GM12878 (cell line): ENCODE data around the gene KIAA0825. TPM values are rescaled to one million over a fixed set of nuclear protein-coding genes. Genes with fewer than 3 reads are reported as not detected.

ENCODE experiments used
- ATAC-seq: fragments of 200-7000 bp; cut with Tn5 transposase; 3 replicates; pipeline ENCODE4 v1.9.1; 2020; ENCODE audit warnings: mild to moderate bottlenecking, moderate library complexity
- BruUV-seq: library from RNA; stranded (reverse); fragments of 400-500 nt; replicated peaks from 2 replicates; lab custom pipeline; 2021; lab: Mats Ljungman, UMichigan
- CTCF ChIA-PET: fragments of 300-600 bp; sonication (Branson Sonifier 250); formaldehyde crosslinking; extraction: SDS; loops from one replicate; lab custom pipeline; 2021; ENCODE audit warnings: inconsistent platforms; lab: Yijun Ruan, JAX
- POLR2A ChIA-PET: fragments of 350-600 bp; formaldehyde crosslinking; extraction: SDS; loops from one replicate; lab custom pipeline; 2021; ENCODE audit warnings: inconsistent platforms; lab: Charles Lee
- RAD21 ChIA-PET: fragments of 300-600 bp; sonication (Branson Sonifier 250); formaldehyde crosslinking; loops from one replicate; lab custom pipeline; 2023; ENCODE audit warnings: antibody characterized with exemption; ENCODE audit not compliant: unreplicated experiment; lab: Charles Lee
- SMC1A ChIA-PET: fragments of 300-600 bp; sonication (Branson Sonifier 250); formaldehyde crosslinking; loops from one replicate; lab custom pipeline; 2023; ENCODE audit not compliant: unreplicated experiment, uncharacterized antibody; lab: Charles Lee
- DNase-seq: peaks from one replicate; pipeline ENCODE4 v3.0.0-alpha.2; 2011; ENCODE audit warnings: low read depth, low spot score
- FAIRE-seq: peaks from 3 replicates; lab custom pipeline; 2011; peaks lifted over from hg19 to GRCh38; lab: Jason Lieb, UNC
- H2AFZ ChIP-seq: 2 replicates; pipeline ENCODE4 v1.6.0; 2011; ENCODE audit warnings: low read depth, low read length, control low read depth; ENCODE audit not compliant: control insufficient read depth
- H3K27ac ChIP-seq: 2 replicates; pipeline ENCODE4 v1.5.1; 2011; ENCODE audit warnings: control low read depth; ENCODE audit not compliant: control insufficient read depth, insufficient read depth
- H3K27me3 ChIP-seq, 2 experiments: replicated peaks in 1 of 2; 2 replicates each; pipeline versions ENCODE4 v1.6.0 to v1.6.1; 2011; ENCODE audit warnings: low read length in 1 of 2; ENCODE audit not compliant: control insufficient read depth in 2 of 2, insufficient read depth in 2 of 2
- H3K36me3 ChIP-seq, 2 experiments: 2 replicates each; pipeline ENCODE4 v1.5.1; 2011; ENCODE audit warnings: low read length in 1 of 2; ENCODE audit not compliant: control insufficient read depth in 2 of 2, insufficient read depth in 2 of 2
- H3K4me1 ChIP-seq: 2 replicates; pipeline ENCODE4 v1.6.1; 2011; ENCODE audit warnings: mild to moderate bottlenecking, low read length, moderate library complexity, mixed read lengths; ENCODE audit not compliant: control insufficient read depth, insufficient read depth
- H3K4me2 ChIP-seq: 2 replicates; pipeline ENCODE4 v1.6.0; 2011; ENCODE audit warnings: control low read depth; ENCODE audit not compliant: control insufficient read depth, insufficient read depth
- H3K4me3 ChIP-seq: fragments of 200-600 bp; sonication (generic); 2 replicates; pipeline ENCODE4 v1.5.1; 2016
- H3K79me2 ChIP-seq: 2 replicates; pipeline ENCODE4 v1.6.0; 2011; ENCODE audit warnings: low read length; ENCODE audit not compliant: control insufficient read depth, insufficient read depth
- H3K9ac ChIP-seq: 2 replicates; pipeline ENCODE4 v1.8.0; 2011; ENCODE audit warnings: low read length, control low read depth, mixed read lengths; ENCODE audit not compliant: control insufficient read depth, insufficient read depth
- H3K9me3 ChIP-seq: replicated peaks from 3 replicates; pipeline ENCODE4 v1.5.1; 2011; ENCODE audit warnings: mild to moderate bottlenecking, low read length; ENCODE audit not compliant: control insufficient read depth, insufficient read depth
- H4K20me1 ChIP-seq: 2 replicates; pipeline ENCODE4 v1.6.0; 2011; ENCODE audit not compliant: control insufficient read depth, insufficient read depth
- BACH1 ChIP-seq: fragments of 450-650 bp; IDR thresholded peaks from 2 replicates; pipeline ENCODE4 v1.6.1; 2017; ENCODE audit warnings: mild to moderate bottlenecking, borderline replicate concordance
- CEBPB ChIP-seq, 2 experiments: fragments of 150-350 bp in 1 of 2; IDR thresholded peaks; 2 replicates each; pipeline ENCODE4 v1.6.1; 2012 to 2014; ENCODE audit warnings: low read depth in 2 of 2, low read length in 2 of 2, borderline replicate concordance in 1 of 2, inconsistent platforms in 1 of 2
- EZH2 ChIP-seq: IDR thresholded peaks from 2 replicates; pipeline ENCODE4 v1.6.1; 2012; ENCODE audit warnings: low read depth, mild to moderate bottlenecking, control low read depth, inconsistent platforms, low read length, borderline replicate concordance; ENCODE audit not compliant: control insufficient read depth
- NFXL1 ChIP-seq: fragments of 450-650 bp; IDR thresholded peaks from 2 replicates; pipeline ENCODE4 v1.6.1; 2017; ENCODE audit warnings: antibody characterized with exemption, mild to moderate bottlenecking, borderline replicate concordance
- POLR2A ChIP-seq: IDR thresholded peaks from 2 replicates; pipeline ENCODE4 v1.6.1; 2011; ENCODE audit warnings: low read depth, mild to moderate bottlenecking, low read length
- RAD51 ChIP-seq: fragments of 450-650 bp; IDR thresholded peaks from 2 replicates; pipeline ENCODE4 v1.6.1; 2016; ENCODE audit warnings: moderate library complexity, mild to moderate bottlenecking, inconsistent platforms
- SUZ12 ChIP-seq: fragments of 200-600 bp; sonication (generic); IDR thresholded peaks from one replicate; pipeline ENCODE4 v1.6.1; 2018; ENCODE audit warnings: antibody characterized with exemption, mild to moderate bottlenecking; ENCODE audit not compliant: unreplicated experiment
- TAF1 ChIP-seq: IDR thresholded peaks from 2 replicates; pipeline ENCODE4 v1.6.1; 2011; ENCODE audit warnings: mild to moderate bottlenecking, low read depth, low read length, borderline replicate concordance
- WGBS: methylation state at CpG from one replicate; pipeline ENCODE4 v1.1.6; 2016; ENCODE audit warnings: low lambda C conversion rate; ENCODE audit not compliant: insufficient replicate concordance, insufficient coverage; ENCODE audit errors: missing lambda C conversion rate; 5-methylcytosine and 5-hydroxymethylcytosine counted together
- in situ Hi-C: fragments of 300-500 bp; cut with MboI; formaldehyde crosslinking; loops from 9 replicates; pipeline ENCODE4 v1.14.3; 2018; ENCODE audit warnings: mixed read lengths
- intact Hi-C: fragments of 100-400 bp; cut with micrococcal nuclease; formaldehyde crosslinking; loops from one replicate; pipeline ENCODE4 v1.14.2; 2022; ENCODE audit not compliant: unreplicated experiment
- polyA plus RNA-seq, 11 experiments: library from polyadenylated mRNA; depleted of rRNA in 4 of 11; unstranded in 6 of 11; stranded (reverse) in 5 of 11; fragments of >200 nt; fragmentation: Nextera tagmentation in 4 of 11; fragmentation: Illumina TruSeq in 1 of 11; extraction: Ambion mirVana in 4 of 11; extraction: Trizol in 1 of 11; gene quantifications; 1 replicate in 1 of 11; 2 replicates in 10 of 11; pipeline versions ENCODE4 v1.2.1 to v1.2.3, GENCODE V29; 2011 to 2016; ENCODE audit warnings: inconsistent platforms in 2 of 11, missing spikeins in 2 of 11, low read depth in 1 of 11
- total RNA-seq, 4 experiments: library from RNA; depleted of rRNA in 3 of 4; stranded (reverse); fragments of >200 nt in 3 of 4; fragmentation: Illumina TruSeq in 1 of 4; extraction: Trizol in 1 of 4; gene quantifications; 2 replicates each; pipeline versions ENCODE4 v1.2.1 to v1.2.3, GENCODE V29; 2013 to 2021
- TF ChIP-seq, protein P1 (sequence below): IDR thresholded peaks from 2 replicates; pipeline ENCODE4 v1.6.1; 2011; ENCODE audit warnings: low read depth, mild to moderate bottlenecking, low read length, moderate library complexity, borderline replicate concordance; ENCODE audit errors: extremely low read depth
- TF ChIP-seq, protein P2 (sequence below): fragments of 450-650 bp; IDR thresholded peaks from 2 replicates; pipeline ENCODE4 v1.6.1; 2017; ENCODE audit warnings: borderline replicate concordance
- TF ChIP-seq, protein P3 (sequence below): fragments of 450-650 bp; IDR thresholded peaks from 2 replicates; pipeline ENCODE4 v1.6.1; 2016; ENCODE audit warnings: mild to moderate bottlenecking, moderate library complexity, borderline replicate concordance

The KIAA0825 gene
- total and polyA plus RNA-seq, 10 of the 15 experiments (the other 5 are each of a cell fraction or from before 2014, with no cell fraction given), result 0.55 to 1.9 (median 1.5) TPM

DNA sequence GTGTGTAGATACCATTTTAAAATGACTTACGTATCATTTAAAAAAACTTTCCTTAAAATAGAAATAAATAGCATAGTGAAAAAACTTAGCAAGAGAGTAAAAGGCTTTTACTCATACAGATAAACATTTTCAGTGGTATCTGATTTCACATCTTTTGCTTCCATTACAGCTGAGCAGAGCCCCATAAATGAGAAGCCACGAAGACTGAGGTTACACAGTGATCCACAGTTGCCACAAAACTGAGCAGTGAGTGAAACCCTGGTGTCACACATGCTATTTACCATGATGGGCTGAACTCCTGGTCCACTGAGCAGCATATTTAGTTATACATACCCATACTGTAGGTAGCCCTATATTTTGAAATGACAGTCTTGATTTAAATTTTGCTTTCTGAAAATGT lies 401.2 kb downstream of the KIAA0825 start:
- Histone ChIP-seq H3K4me1 (no peaks in the 10 kb centered on the region), H3K9ac (no peak overlapping the region), H3K27me3 (no peaks in the 10 kb centered on the region), H3K9me3 (no peaks in the 10 kb centered on the region), H4K20me1 (no peaks in the 10 kb centered on the region), H2AFZ (no peak overlapping the region), H3K4me2 (no peak overlapping the region), H3K4me3 (no peak overlapping the region), H3K27ac (no peak overlapping the region), H3K79me2 (no peaks in the 10 kb centered on the region), H3K36me3 (no peaks in the 10 kb centered on the region)
- ChIA-PET SMC1A (no interaction called here), POLR2A (no interaction called here), CTCF (no interaction called here), RAD21 (no interaction called here)
- no TSS peak for BruUV-seq
- ATAC-seq (no peak), DNase-seq (no peak), FAIRE-seq (no peak)
- no peak for TF ChIP-seq SUZ12
- TF ChIP-seq, protein P1, sequence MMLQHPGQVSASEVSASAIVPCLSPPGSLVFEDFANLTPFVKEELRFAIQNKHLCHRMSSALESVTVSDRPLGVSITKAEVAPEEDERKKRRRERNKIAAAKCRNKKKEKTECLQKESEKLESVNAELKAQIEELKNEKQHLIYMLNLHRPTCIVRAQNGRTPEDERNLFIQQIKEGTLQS, result no peak
- in situ Hi-C loops, result no loop called here
- intact Hi-C loops, result no loop called here
- WGBS, result 0% methylated on average over 2 of the region's 2 CpGs

GRCh38 chr5:94212476-94212875 lies 405.9 kb downstream of the KIAA0825 start:
- Histone ChIP-seq H3K9me3 (no peaks in the 10 kb centered on the region), H3K4me1 (no peaks in the 10 kb centered on the region), H3K79me2 (no peaks in the 10 kb centered on the region), H4K20me1 (no peaks in the 10 kb centered on the region; the same call in 1 of the 2 replicates), H2AFZ (no peak overlapping the region), H3K27me3 (peaks cover 0 to 1% of the 10 kb centered on the region in 2 experiments; a peak in 2 of 4 replicates), H3K9ac (no peak overlapping the region), H3K36me3 (no peaks in the 10 kb centered on the region), H3K4me2 (no peak overlapping the region), H3K4me3 (no peak overlapping the region), H3K27ac (no peak overlapping the region)
- in situ Hi-C loops (no loop called here), intact Hi-C loops (no loop called here)
- WGBS, result 0% methylated on average over 1 of the region's 1 CpG
- ChIA-PET POLR2A (no interaction called here), RAD21 (no interaction called here), CTCF (interaction anchor here (0.6 kb wide), 1 partner anchor 480 kb away, joined by 3 read pairs; no protein-coding TSS in a partner anchor), SMC1A (no interaction called here)
- FAIRE-seq (no peak), ATAC-seq (no peak), DNase-seq (no peak)
- BruUV-seq, result no TSS peak
- TF ChIP-seq POLR2A (no peak), BACH1 (no peak), NFXL1 (no peak), TAF1 (no peak), CEBPB (IDR thresholded peaks at IDR 0.05; ENCODE audit: borderline replicate concordance in 1 of 2, low read depth in 2 of 2, low read length in 2 of 2) (no peak), EZH2 (no peak), RAD51 (no peak)
- TF ChIP-seq, protein P2, sequence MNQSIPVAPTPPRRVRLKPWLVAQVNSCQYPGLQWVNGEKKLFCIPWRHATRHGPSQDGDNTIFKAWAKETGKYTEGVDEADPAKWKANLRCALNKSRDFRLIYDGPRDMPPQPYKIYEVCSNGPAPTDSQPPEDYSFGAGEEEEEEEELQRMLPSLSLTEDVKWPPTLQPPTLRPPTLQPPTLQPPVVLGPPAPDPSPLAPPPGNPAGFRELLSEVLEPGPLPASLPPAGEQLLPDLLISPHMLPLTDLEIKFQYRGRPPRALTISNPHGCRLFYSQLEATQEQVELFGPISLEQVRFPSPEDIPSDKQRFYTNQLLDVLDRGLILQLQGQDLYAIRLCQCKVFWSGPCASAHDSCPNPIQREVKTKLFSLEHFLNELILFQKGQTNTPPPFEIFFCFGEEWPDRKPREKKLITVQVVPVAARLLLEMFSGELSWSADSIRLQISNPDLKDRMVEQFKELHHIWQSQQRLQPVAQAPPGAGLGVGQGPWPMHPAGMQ, result no peak
- TF ChIP-seq, protein P3, sequence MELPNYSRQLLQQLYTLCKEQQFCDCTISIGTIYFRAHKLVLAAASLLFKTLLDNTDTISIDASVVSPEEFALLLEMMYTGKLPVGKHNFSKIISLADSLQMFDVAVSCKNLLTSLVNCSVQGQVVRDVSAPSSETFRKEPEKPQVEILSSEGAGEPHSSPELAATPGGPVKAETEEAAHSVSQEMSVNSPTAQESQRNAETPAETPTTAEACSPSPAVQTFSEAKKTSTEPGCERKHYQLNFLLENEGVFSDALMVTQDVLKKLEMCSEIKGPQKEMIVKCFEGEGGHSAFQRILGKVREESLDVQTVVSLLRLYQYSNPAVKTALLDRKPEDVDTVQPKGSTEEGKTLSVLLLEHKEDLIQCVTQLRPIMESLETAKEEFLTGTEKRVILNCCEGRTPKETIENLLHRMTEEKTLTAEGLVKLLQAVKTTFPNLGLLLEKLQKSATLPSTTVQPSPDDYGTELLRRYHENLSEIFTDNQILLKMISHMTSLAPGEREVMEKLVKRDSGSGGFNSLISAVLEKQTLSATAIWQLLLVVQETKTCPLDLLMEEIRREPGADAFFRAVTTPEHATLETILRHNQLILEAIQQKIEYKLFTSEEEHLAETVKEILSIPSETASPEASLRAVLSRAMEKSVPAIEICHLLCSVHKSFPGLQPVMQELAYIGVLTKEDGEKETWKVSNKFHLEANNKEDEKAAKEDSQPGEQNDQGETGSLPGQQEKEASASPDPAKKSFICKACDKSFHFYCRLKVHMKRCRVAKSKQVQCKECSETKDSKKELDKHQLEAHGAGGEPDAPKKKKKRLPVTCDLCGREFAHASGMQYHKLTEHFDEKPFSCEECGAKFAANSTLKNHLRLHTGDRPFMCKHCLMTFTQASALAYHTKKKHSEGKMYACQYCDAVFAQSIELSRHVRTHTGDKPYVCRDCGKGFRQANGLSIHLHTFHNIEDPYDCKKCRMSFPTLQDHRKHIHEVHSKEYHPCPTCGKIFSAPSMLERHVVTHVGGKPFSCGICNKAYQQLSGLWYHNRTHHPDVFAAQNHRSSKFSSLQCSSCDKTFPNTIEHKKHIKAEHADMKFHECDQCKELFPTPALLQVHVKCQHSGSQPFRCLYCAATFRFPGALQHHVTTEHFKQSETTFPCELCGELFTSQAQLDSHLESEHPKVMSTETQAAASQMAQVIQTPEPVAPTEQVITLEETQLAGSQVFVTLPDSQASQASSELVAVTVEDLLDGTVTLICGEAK, result no peak
